Smooth muscle cell (in vitro differentiated cells): ENCODE results near the gene USP28. TPM values are rescaled to one million over a fixed set of nuclear protein-coding genes. Genes with fewer than 3 reads are reported as not detected.
"Not testable (repeated sequence)": the region's sequence is repeated elsewhere in the genome, so short reads cannot be mapped to it uniquely, and the experiment has no call there.

Experiments
- DNase-seq: peaks from one replicate; lab custom pipeline; 2025; ENCODE audit not compliant: unreplicated experiment; lab: John Stamatoyannopoulos, UW
- H2AFZ ChIP-seq: fragments of 200-600 bp; sonication (generic); 2 replicates; pipeline ENCODE4 v1.6.0; 2016; ENCODE audit warnings: antibody characterized with exemption, low read depth, mild to moderate bottlenecking
- H3F3A ChIP-seq: fragments of 200-600 bp; sonication (generic); 2 replicates; pipeline ENCODE4 v1.6.0; 2017; ENCODE audit warnings: antibody characterized with exemption, low read depth
- H3K27ac ChIP-seq: fragments of 200-600 bp; sonication (generic); 2 replicates; pipeline ENCODE4 v1.5.1; 2016; ENCODE audit warnings: low read depth, mild to moderate bottlenecking
- H3K27me3 ChIP-seq: fragments of 200-600 bp; sonication (generic); 2 replicates; pipeline ENCODE4 v1.6.1; 2016; ENCODE audit warnings: low read depth, mild to moderate bottlenecking
- H3K36me3 ChIP-seq: fragments of 200-600 bp; sonication (generic); 2 replicates; pipeline ENCODE4 v1.5.1; 2016; ENCODE audit warnings: low read depth
- H3K4me1 ChIP-seq: fragments of 200-600 bp; sonication (generic); 2 replicates; pipeline ENCODE4 v1.5.1; 2016; ENCODE audit warnings: low read depth
- H3K4me2 ChIP-seq: fragments of 200-600 bp; sonication (generic); 2 replicates; pipeline ENCODE4 v1.6.0; 2016; ENCODE audit warnings: mild to moderate bottlenecking
- H3K4me3 ChIP-seq: fragments of 200-600 bp; sonication (generic); 2 replicates; pipeline ENCODE4 v1.5.1; 2016; ENCODE audit warnings: mild to moderate bottlenecking
- H3K79me2 ChIP-seq: fragments of 200-600 bp; sonication (generic); 2 replicates; pipeline ENCODE4 v1.6.0; 2016; ENCODE audit warnings: low read depth, mild to moderate bottlenecking
- H3K9ac ChIP-seq: fragments of 200-600 bp; sonication (generic); 2 replicates; pipeline ENCODE4 v1.6.0; 2016; ENCODE audit warnings: low read depth
- H3K9me3 ChIP-seq: fragments of 200-600 bp; sonication (generic); replicated peaks from 2 replicates; pipeline ENCODE4 v1.5.1; 2016; ENCODE audit warnings: low read depth
- H4K20me1 ChIP-seq: fragments of 200-600 bp; sonication (generic); 2 replicates; pipeline ENCODE4 v1.6.0; 2016; ENCODE audit warnings: low read depth
- CTCF ChIP-seq: fragments of 200-600 bp; sonication (generic); IDR thresholded peaks from 2 replicates; pipeline ENCODE4 v1.5.1; 2017; ENCODE audit warnings: borderline replicate concordance, mild to moderate bottlenecking, antibody characterized with exemption; ENCODE audit not compliant: insufficient read depth, poor library complexity, severe bottlenecking
- WGBS: methylation state at CpG from one replicate; pipeline ENCODE4 v1.1.7; 2016; ENCODE audit warnings: low lambda C conversion rate; 5-methylcytosine and 5-hydroxymethylcytosine counted together
- polyA plus RNA-seq: library from polyadenylated mRNA; unstranded; fragments of >200 nt; fragmentation: Nextera tagmentation; extraction: Ambion mirVana; gene quantifications from 2 replicates; pipeline ENCODE4 v1.2.1, GENCODE V29; 2016
- small RNA-seq: library from RNA; depleted of rRNA; stranded (forward); fragments of <200 nt; gene quantifications from one replicate; pipeline ENCODE3, GENCODE V24; 2014
- total RNA-seq: library from RNA; depleted of rRNA; stranded (reverse); fragments of >200 nt; gene quantifications from 2 replicates; pipeline ENCODE4 v1.2.3, GENCODE V29; 2014

USP28 gene
- total and polyA plus RNA-seq, 2 experiments from 2014 or later, result 18.6 to 50.5 TPM

DNA sequence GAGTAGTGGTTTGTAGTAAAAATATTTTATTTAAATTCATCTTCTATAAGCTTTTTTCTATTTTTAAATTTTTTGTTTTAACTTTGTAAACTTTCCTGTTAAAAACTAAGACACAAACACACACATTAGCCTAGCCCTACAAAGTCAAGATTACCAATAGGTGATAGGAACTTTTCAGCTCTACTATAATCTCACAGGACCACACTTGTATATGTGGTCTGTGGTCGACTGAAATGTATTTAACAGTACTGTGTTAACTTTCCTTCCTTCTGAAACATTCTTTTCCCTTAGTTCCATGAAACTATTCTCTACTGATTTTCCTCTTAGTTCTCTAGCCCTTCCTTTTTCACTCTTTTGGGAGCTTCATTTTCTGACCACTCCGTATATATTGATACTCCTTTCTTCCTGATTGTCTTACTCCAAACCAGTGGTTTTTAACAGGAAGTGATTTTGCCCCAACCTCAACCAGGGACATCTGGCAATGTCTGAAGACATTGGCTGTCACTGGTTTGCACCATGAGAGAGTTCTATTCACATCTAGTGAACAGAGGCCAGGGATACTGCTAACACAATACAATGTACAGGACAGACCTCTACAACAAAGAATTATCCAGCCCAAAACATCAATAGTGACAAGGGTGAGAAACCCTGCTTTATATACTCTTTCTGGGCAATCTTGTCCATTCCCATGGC is 110.7 kb downstream of the USP28 start:
- Histone ChIP-seq H3K9me3 (peaks cover 3% of the 10 kb centered on the region), H4K20me1 (peaks cover 37% of the 10 kb centered on the region), H3K36me3 (peaks cover 9% of the 10 kb centered on the region), H3K4me2 (no peak overlapping the region), H3K4me1 (no peaks in the 10 kb centered on the region), H3K4me3 (no peak overlapping the region), H3K27me3 (no peaks in the 10 kb centered on the region), H3K27ac (no peak overlapping the region), H3K79me2 (peaks cover 26% of the 10 kb centered on the region), H3K9ac (no peak overlapping the region), H2AFZ (no peak overlapping the region), H3F3A (no peaks in the 10 kb centered on the region)
- 96% methylated on average over 2 of the region's 2 CpGs for WGBS
- DNase-seq, result no peak
- no peak for TF ChIP-seq CTCF

DNA sequence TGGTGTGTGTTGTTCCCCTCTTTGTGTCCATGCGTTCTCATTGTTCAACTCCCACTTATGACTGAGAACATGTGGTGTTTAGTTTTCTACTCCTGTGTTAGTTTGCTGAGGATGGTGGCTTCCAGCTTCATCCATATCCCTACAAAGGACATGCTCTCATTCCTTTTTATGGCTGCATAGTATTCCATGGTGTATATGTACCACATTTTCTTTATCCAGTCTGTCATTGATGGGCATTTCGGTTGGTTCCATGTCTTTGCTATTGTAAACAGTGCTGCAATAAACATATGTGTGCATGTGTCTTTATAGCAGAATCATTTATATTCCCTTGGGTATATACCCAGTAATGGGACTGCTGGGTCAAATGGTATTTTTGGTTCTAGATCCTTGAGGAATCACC is 112.3 kb downstream of the USP28 start:
- Histone ChIP-seq H4K20me1 (peaks cover 34% of the 10 kb centered on the region), H3K79me2 (peaks cover 23% of the 10 kb centered on the region), H3K36me3 (peaks cover 16% of the 10 kb centered on the region)
- H3K27ac ChIP-seq, H3K9ac ChIP-seq, H3K4me1 ChIP-seq, H3K4me3 ChIP-seq, H3K4me2 ChIP-seq, H2AFZ ChIP-seq, H3K9me3 ChIP-seq, H3F3A ChIP-seq, DNase-seq, H3K27me3 ChIP-seq: not testable (repeated sequence)
- WGBS, result 100% methylated on average over 2 of the region's 2 CpGs

DNA sequence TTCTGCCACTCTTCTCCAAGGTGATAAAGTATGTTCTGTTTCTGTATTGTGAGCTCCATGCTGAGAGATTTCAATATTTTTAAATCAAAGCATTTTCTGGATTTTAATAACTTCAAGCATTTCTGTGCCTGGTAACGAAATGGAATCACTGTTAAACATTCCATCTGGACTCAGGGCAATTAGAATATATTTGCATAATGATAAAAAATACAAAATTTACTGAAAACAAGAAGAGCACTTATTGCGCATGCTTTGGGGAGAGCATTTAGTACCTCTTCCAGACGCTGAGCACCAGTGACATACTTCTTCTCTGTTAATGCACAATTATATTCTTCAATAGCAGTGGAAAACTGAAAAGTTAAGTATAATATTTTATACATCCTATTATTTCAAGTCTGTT is 115.1 kb downstream of the USP28 start:
- Histone ChIP-seq H3K79me2 (peaks cover 22% of the 10 kb centered on the region), H3K4me1 (no peaks in the 10 kb centered on the region), H2AFZ (no peak overlapping the region), H3K27me3 (no peaks in the 10 kb centered on the region), H4K20me1 (peaks cover 16% of the 10 kb centered on the region), H3K9ac (no peak overlapping the region), H3K9me3 (peaks cover 3% of the 10 kb centered on the region), H3K27ac (no peak overlapping the region), H3F3A (no peaks in the 10 kb centered on the region), H3K4me2 (no peak overlapping the region), H3K4me3 (no peak overlapping the region), H3K36me3 (peaks cover 30% of the 10 kb centered on the region)
- no peak for DNase-seq
- no peak for TF ChIP-seq CTCF
- 96% methylated on average over 3 of the region's 3 CpGs for WGBS

DNA sequence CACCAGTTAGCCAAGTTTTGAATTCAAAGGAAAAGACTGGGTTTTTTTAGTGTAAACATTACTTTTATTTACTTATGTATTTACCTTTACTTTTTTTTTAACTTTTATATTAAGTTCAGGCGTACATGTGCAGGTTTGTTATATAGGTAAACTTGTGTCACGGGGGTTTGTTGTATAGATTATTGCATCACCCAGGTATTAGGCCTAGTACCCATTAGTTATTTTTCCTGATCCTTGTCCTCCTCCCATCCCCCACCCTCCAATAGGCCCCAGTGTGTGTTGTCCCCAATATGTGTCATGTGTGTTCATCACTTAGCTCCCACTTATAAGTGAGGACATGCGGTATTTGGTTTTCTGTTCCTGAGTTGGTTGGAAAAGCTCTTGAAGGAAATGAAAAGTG is 122.4 kb downstream of the USP28 start:
- no peak for DNase-seq
- WGBS, result 97% methylated on average over 3 of the region's 3 CpGs
- peaks cover 20% of the 10 kb centered on the region for H3K36me3 ChIP-seq

More for the DNA sequence above, 122.4 kb downstream of the USP28 start:
- Histone ChIP-seq H3K27ac (no peak overlapping the region), H3K9me3 (no peaks in the 10 kb centered on the region), H3K4me1 (no peaks in the 10 kb centered on the region), H4K20me1 (no peaks in the 10 kb centered on the region), H3K27me3 (no peaks in the 10 kb centered on the region), H3K4me2 (no peak overlapping the region), H2AFZ (no peak overlapping the region), H3K4me3 (no peak overlapping the region), H3F3A (no peaks in the 10 kb centered on the region), H3K79me2 (no peaks in the 10 kb centered on the region), H3K9ac (no peak overlapping the region)
- no peak for TF ChIP-seq CTCF

Small RNAs within 50 kb of the gene (small RNA-seq; reads per million reads assigned to genes)
- gene LRRC37A13P, result not detected
- not detected for gene RNU6-1107P
- gene RPS29P19, result not detected

Other genes starting within 250 kb of the USP28 start
- gene TMPRSS5, start 169.3 kb downstream of the USP28 start, total RNA-seq, result 1.4 TPM in 1 of 2 replicates, not detected in the other
- gene TMPRSS5, start 169.3 kb downstream of the USP28 start, polyA plus RNA-seq, result 0.13 and 0.43 TPM in 2 replicates
- 20.7 and 23.0 TPM in 2 replicates for gene ZW10, start 101.9 kb downstream of the USP28 start, total RNA-seq
- gene ZW10, start 101.9 kb downstream of the USP28 start, polyA plus RNA-seq, result 15.4 and 15.6 TPM in 2 replicates
- not detected in 2 replicates for gene CLDN25, start 95.8 kb downstream of the USP28 start, total RNA-seq
- not detected in 2 replicates for gene CLDN25, start 95.8 kb downstream of the USP28 start, polyA plus RNA-seq
- gene HTR3B, start 29.2 kb upstream of the USP28 start, total RNA-seq, result not detected in 2 replicates
- not detected in 2 replicates for gene HTR3B, start 29.2 kb upstream of the USP28 start, polyA plus RNA-seq
- not detected in 2 replicates for gene HTR3A, start 99.5 kb upstream of the USP28 start, total RNA-seq
- gene HTR3A, start 99.5 kb upstream of the USP28 start, polyA plus RNA-seq, result not detected in 2 replicates
- not detected in 2 replicates for gene ZBTB16, start 184.1 kb upstream of the USP28 start, total RNA-seq
- 0.50 TPM in 1 of 2 replicates, not detected in the other for gene ZBTB16, start 184.1 kb upstream of the USP28 start, polyA plus RNA-seq